A172 (cell line): ENCODE data around the gene TP53I3. TPM values are rescaled to one million over a fixed set of nuclear protein-coding genes. Genes with fewer than 3 reads are reported as not detected.
A peak's percentile ranks its signal among the peaks of the same experiment; 100 is the strongest.
"Not testable (repeated sequence)": the region's sequence is repeated elsewhere in the genome, so short reads cannot be mapped to it uniquely, and the experiment has no call there.

ENCODE experiments used
- DNase-seq: peaks from one replicate; pipeline ENCODE4 v3.0.0-alpha.2; 2015; ENCODE audit warnings: low spot score
- total RNA-seq: library from RNA; depleted of rRNA; stranded (reverse); fragments of >200 nt; shearing (Covaris generic); gene quantifications from 2 replicates; pipeline ENCODE4 v1.2.3, GENCODE V29; 2014; rRNA removed

Gene TP53I3
- total RNA-seq, 1 experiment from 2014 or later = 64.3 TPM

- DNase-seq = no peak
Measured at GRCh38 chr2:24054366-24055010, 30.1 kb downstream of the TP53I3 start.

GRCh38 chr2:24052951-24053350 lies 31.7 kb downstream of the TP53I3 start:
- no peak for DNase-seq

GRCh38 chr2:24051833-24052232 lies 32.8 kb downstream of the TP53I3 start:
- DNase-seq = no peak

- DNase-seq = no peak
Measured at GRCh38 chr2:24050041-24050979, 34.3 kb downstream of the TP53I3 start.

GRCh38 chr2:24049485-24050021 lies 35.1 kb downstream of the TP53I3 start, which contains the start of gene FKBP1B:
Gene FKBP1B (plus strand): TSS chr2:24049741. CDS start chr2:24049850, 109 bp downstream.
- DNase-seq = peak; percentile 61

GRCh38 chr2:24048769-24049484 lies 35.7 kb downstream of the TP53I3 start:
- no peak for DNase-seq

- DNase-seq = no peak
Measured at GRCh38 chr2:24047703-24048033, 37.0 kb downstream of the TP53I3 start.

GRCh38 chr2:24046930-24047702 lies 37.5 kb downstream of the TP53I3 start, which contains the start of gene WDCP:
Gene WDCP (minus strand): TSS chr2:24047391. CDS start chr2:24039494, 7,897 bp downstream.
- peak; percentile 99 for DNase-seq

- no peak for DNase-seq
Measured at GRCh38 chr2:24046599-24046929, 38.1 kb downstream of the TP53I3 start.

- no peak for DNase-seq
Measured at GRCh38 chr2:24045511-24046508, 38.8 kb downstream of the TP53I3 start.

- not testable (repeated sequence) for DNase-seq
Measured at GRCh38 chr2:24043133-24043532, 41.5 kb downstream of the TP53I3 start.

- no peak for DNase-seq
Measured at GRCh38 chr2:24040511-24040910, 44.1 kb downstream of the TP53I3 start.

GRCh38 chr2:24038786-24039499 lies 45.7 kb downstream of the TP53I3 start:
- DNase-seq = no peak

Other genes starting within 250 kb of the TP53I3 start
- 13.7 and 17.2 TPM in 2 replicates for gene ATAD2B, start 157.7 kb downstream of the TP53I3 start, total RNA-seq
- 35.9 and 36.5 TPM in 2 replicates for gene UBXN2A, start 144.4 kb downstream of the TP53I3 start, total RNA-seq
- gene MFSD2B, start 74.7 kb downstream of the TP53I3 start, total RNA-seq = 0.24 TPM in 1 of 2 replicates, not detected in the other
- 10.7 and 14.7 TPM in 2 replicates for gene WDCP, start 37.4 kb downstream of the TP53I3 start, total RNA-seq
- gene FKBP1B, start 35.1 kb downstream of the TP53I3 start, total RNA-seq = 5.2 and 10.8 TPM in 2 replicates
- 338 and 380 TPM in 2 replicates for gene SF3B6, start 8.5 kb downstream of the TP53I3 start, total RNA-seq
- gene PFN4, start 38.5 kb upstream of the TP53I3 start, total RNA-seq = 0.40 and 2.3 TPM in 2 replicates
- gene FAM228B, start 38.6 kb upstream of the TP53I3 start, total RNA-seq = 5.9 and 8.6 TPM in 2 replicates
- gene FAM228A, start 90.2 kb upstream of the TP53I3 start, total RNA-seq = not detected in 2 replicates